NCI-H2171 treated with DMSO at 0.1 percent for 48 hours (cell line): ENCODE measurements around the gene NADK2.

ENCODE experiments used
- DNase-seq: peaks from one replicate; lab custom pipeline; 2025; lab: John Stamatoyannopoulos, UW

The NADK2 gene

GRCh38 chr5:36246036-36246800, 4.5 kb upstream of the NADK2 start:
- no peak for DNase-seq

- DNase-seq, result no peak
Observed at GRCh38 chr5:36244076-36244475, 2.4 kb upstream of the NADK2 start.

- DNase-seq, result no peak
Observed at GRCh38 chr5:36243653-36244052, 1.9 kb upstream of the NADK2 start.

- DNase-seq, result peak; percentile 43
Observed at GRCh38 chr5:36242534-36243485, 1.1 kb upstream of the NADK2 start.

GRCh38 chr5:36240779-36241630, 720 bp downstream of the NADK2 start:
- DNase-seq, result peak; percentile 27

GRCh38 chr5:36239370-36240293, 2.1 kb downstream of the NADK2 start:
- no peak for DNase-seq

GRCh38 chr5:36238502-36239295, 3.0 kb downstream of the NADK2 start:
- DNase-seq, result no peak

GRCh38 chr5:36237751-36238150, 4.0 kb downstream of the NADK2 start:
- DNase-seq, result peak; percentile 36

- DNase-seq, result no peak
Observed at GRCh38 chr5:36236801-36237200, 4.9 kb downstream of the NADK2 start.

GRCh38 chr5:36232533-36232932, 9.2 kb downstream of the NADK2 start:
- DNase-seq, result no peak

- no peak for DNase-seq
Observed at GRCh38 chr5:36230151-36230790, 11.5 kb downstream of the NADK2 start.

- DNase-seq, result no peak
Observed at GRCh38 chr5:36228505-36228904, 13.2 kb downstream of the NADK2 start.

- DNase-seq, result no peak
Observed at GRCh38 chr5:36227046-36227445, 14.7 kb downstream of the NADK2 start.

- no peak for DNase-seq
Observed at GRCh38 chr5:36222620-36223019, 19.1 kb downstream of the NADK2 start.

GRCh38 chr5:36217988-36218387, 23.7 kb downstream of the NADK2 start:
- DNase-seq, result no peak

- no peak for DNase-seq
Observed at GRCh38 chr5:36217567-36217966, 24.2 kb downstream of the NADK2 start.

- no peak for DNase-seq
Observed at GRCh38 chr5:36215910-36216309, 25.8 kb downstream of the NADK2 start.

GRCh38 chr5:36214436-36214835, 27.3 kb downstream of the NADK2 start:
- no peak for DNase-seq

GRCh38 chr5:36209664-36210063, 32.1 kb downstream of the NADK2 start:
- no peak for DNase-seq

- no peak for DNase-seq
Observed at GRCh38 chr5:36208786-36209185, 32.9 kb downstream of the NADK2 start.
